BE2C (cell line): ENCODE measurements around the gene SNUPN.

Experiments used
- DNase-seq: peaks from one replicate; pipeline ENCODE4 v3.0.0-alpha.2; 2020
- H3K27me3 ChIP-seq: fragments of 250-450 bp; sonication (Bioruptor Pico); 2 replicates; pipeline ENCODE4 v1.5.1; 2020; ENCODE audit warnings: mild to moderate bottlenecking
- H3K36me3 ChIP-seq: fragments of 250-450 bp; sonication (Bioruptor Pico); 2 replicates; pipeline ENCODE4 v1.5.1; 2020; ENCODE audit warnings: mild to moderate bottlenecking
- H3K4me1 ChIP-seq: fragments of 250-450 bp; sonication (Bioruptor Pico); 2 replicates; pipeline ENCODE4 v1.5.1; 2020
- H3K4me3 ChIP-seq: 2 replicates; pipeline ENCODE4 v1.5.1; 2011; ENCODE audit warnings: low read depth, low read length
- H3K9me3 ChIP-seq: fragments of 250-450 bp; sonication (Bioruptor Pico); 2 replicates; pipeline ENCODE4 v1.5.1; 2020
- CTCF ChIP-seq: IDR thresholded peaks from 2 replicates; pipeline ENCODE4 v1.5.1; 2012; ENCODE audit warnings: mild to moderate bottlenecking, low read depth, low read length

SNUPN gene

DNA sequence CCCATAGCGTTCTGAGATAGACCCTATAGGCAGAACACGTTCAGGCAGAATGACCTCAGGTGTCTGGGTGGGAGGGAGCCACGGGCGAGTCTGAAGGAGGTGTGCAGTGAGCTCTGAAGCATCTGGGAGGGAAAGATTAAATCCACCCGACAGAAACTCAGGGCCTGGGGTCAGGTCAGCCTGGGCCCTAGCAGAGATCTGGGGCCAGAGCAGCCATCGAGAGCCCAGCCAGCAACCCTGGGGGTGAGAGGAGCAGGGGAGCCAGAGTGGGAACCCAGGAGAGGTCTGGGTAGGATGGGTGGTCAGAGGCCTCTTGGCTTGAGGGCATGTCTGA lies 44.3 kb upstream of the SNUPN start:
- TF ChIP-seq CTCF, result no peak
- Histone ChIP-seq H3K36me3 (no peaks in the 10 kb centered on the region), H3K4me3 (no peak overlapping the region), H3K9me3 (no peaks in the 10 kb centered on the region), H3K4me1 (peaks cover 16% of the 10 kb centered on the region), H3K27me3 (no peaks in the 10 kb centered on the region)
- no peak for DNase-seq

DNA sequence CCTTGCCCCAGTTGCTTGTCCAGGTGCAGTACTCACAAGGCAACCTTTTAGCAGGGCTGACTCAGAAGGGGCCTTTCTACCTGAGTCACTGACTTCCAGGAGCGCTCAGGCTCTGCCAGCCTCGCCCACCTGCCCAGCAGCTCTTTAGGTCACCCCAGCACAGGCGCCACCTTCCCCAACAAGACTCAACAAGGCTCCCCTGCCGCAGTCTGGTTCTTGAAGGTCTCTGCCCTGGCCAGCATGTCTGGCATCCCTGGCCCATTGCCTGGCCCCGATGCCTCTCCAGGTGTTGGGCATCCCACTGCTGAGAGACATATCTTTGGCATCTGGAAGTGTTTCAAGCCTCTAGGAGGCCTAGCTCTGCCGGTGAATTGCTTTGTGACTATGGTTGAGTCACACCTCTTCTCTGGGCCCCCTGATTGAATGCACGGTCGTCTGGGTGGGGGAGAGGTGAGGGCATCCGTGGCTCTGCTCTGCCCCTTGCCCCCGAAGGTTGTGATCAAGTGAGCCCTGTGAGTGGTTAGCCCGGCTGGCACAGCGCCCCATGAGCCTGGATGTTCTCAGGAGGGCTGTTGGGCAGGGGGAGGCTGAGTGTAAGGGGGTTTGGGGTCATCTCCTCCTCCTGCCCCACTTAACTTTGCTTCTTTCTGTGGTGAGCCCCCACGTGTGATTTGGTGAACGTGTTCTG lies 43.8 kb upstream of the SNUPN start:
- Histone ChIP-seq H3K9me3 (no peaks in the 10 kb centered on the region), H3K4me1 (peaks cover 16% of the 10 kb centered on the region), H3K36me3 (no peaks in the 10 kb centered on the region), H3K27me3 (no peaks in the 10 kb centered on the region), H3K4me3 (no peak overlapping the region)
- DNase-seq, result no peak
- no peak for TF ChIP-seq CTCF

DNA sequence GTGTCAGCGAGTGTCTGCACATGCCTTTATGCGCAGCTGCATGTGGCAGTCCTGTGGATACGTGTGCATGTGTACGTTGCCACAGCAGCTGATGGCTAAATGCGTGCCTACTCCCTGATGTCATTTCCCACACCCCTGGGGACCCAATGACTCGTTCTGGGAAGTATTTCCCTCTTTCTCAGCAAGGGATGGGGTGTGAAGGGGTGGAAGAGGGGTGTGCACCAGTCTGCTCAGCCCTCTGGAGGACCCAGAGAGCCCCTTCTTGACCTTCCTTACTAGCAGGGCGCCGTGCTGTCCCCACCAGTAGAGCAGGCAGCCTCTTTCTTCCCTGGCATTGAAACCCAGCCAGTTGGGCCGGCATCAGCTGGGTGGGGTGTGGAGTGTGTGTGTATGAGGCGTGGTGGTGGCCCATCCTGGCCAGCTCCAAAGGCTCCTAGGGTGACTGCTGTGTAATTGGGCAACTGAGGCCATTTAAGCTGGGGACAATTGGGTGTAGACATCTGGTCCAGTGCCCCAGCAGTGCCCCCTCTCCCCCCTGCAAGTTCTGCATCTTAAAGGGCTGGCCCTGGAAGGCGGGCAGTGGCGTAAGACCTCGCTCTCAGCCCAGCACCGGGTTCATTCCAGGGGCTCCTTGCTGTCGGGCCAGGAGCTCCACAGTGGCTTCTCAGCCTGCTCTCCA lies 41.4 kb upstream of the SNUPN start:
- Histone ChIP-seq H3K27me3 (no peaks in the 10 kb centered on the region), H3K36me3 (no peaks in the 10 kb centered on the region), H3K9me3 (no peaks in the 10 kb centered on the region), H3K4me1 (no peaks in the 10 kb centered on the region), H3K4me3 (no peak overlapping the region)
- DNase-seq, result no peak
- TF ChIP-seq CTCF, result no peak

- Histone ChIP-seq H3K36me3 (no peaks in the 10 kb centered on the region), H3K4me3 (no peak overlapping the region), H3K27me3 (no peaks in the 10 kb centered on the region), H3K4me1 (peaks cover 12% of the 10 kb centered on the region), H3K9me3 (no peaks in the 10 kb centered on the region)
- no peak for TF ChIP-seq CTCF
- DNase-seq, result no peak
These were observed 38.5 kb upstream of the SNUPN start for GRCh38 chr15:75663931-75664421.

GRCh38 chr15:75662823-75663519 lies 37.4 kb upstream of the SNUPN start:
- H3K4me1 ChIP-seq, result peaks cover 12% of the 10 kb centered on the region
- H3K9me3 ChIP-seq, result no peaks in the 10 kb centered on the region
- no peak for DNase-seq
- no peak for TF ChIP-seq CTCF
- no peaks in the 10 kb centered on the region for H3K36me3 ChIP-seq
- H3K27me3 ChIP-seq, result no peaks in the 10 kb centered on the region
- H3K4me3 ChIP-seq, result no peak overlapping the region

- peaks cover 12% of the 10 kb centered on the region for H3K4me1 ChIP-seq
These were observed 36.2 kb upstream of the SNUPN start for GRCh38 chr15:75661756-75662140.

More at GRCh38 chr15:75661756-75662140, 36.2 kb upstream of the SNUPN start:
- no peaks in the 10 kb centered on the region for H3K9me3 ChIP-seq
- DNase-seq, result no peak
- no peak overlapping the region for H3K4me3 ChIP-seq
- H3K36me3 ChIP-seq, result no peaks in the 10 kb centered on the region
- TF ChIP-seq CTCF, result no peak
- no peaks in the 10 kb centered on the region for H3K27me3 ChIP-seq
